NCI-H128 (cell line): ENCODE results near the gene HEATR9.

Experiments used
- DNase-seq: peaks from one replicate; lab custom pipeline; 2025; ENCODE audit not compliant: unreplicated experiment; lab: John Stamatoyannopoulos, UW

The HEATR9 gene

GRCh38 chr17:35866341-35866950 is 2.2 kb downstream of the HEATR9 start:
- DNase-seq = no peak

GRCh38 chr17:35865412-35866340 is 3.0 kb downstream of the HEATR9 start:
- DNase-seq = no peak

DNA sequence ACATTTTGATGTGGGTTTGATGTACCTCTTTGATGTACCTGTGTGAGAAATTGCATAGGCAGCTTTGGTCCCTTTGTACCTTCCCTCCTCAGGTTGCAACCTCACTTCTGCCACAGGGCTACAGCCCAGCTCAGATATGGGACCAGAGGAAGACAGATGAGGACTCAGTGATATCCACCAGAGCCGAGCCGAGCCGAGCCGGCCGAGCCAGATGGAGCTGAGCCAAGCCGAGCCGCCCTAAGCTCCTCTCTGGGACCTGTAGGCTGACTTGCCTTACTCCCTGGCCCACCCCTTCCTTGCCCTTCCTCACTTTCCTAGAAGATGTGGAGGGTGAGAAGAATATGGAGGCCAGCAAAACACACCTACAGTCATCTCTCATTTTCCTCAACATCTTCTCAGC is 3.8 kb downstream of the HEATR9 start:
- no peak for DNase-seq

DNA sequence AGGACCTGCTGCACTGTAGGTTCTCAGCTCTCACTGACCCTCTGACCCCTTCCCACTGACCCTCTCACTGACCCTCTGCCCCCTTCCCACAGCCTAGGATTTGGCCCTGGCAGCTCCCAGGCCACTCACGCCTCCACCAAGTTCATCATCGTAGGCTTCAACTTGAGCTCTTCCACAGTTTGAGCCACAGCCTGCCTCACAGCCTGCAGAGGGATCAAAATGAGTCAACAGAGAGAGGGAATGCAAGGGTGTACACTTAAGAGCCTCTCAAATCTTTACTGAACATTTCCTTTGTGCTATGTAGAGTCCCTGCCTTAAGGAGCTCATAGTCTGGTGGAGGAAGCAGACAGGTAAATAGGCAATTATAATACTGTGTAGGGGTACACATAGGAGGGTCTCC is 12.1 kb downstream of the HEATR9 start:
- DNase-seq = no peak

GRCh38 chr17:35855965-35856364 is 12.7 kb downstream of the HEATR9 start:
- no peak for DNase-seq

DNA sequence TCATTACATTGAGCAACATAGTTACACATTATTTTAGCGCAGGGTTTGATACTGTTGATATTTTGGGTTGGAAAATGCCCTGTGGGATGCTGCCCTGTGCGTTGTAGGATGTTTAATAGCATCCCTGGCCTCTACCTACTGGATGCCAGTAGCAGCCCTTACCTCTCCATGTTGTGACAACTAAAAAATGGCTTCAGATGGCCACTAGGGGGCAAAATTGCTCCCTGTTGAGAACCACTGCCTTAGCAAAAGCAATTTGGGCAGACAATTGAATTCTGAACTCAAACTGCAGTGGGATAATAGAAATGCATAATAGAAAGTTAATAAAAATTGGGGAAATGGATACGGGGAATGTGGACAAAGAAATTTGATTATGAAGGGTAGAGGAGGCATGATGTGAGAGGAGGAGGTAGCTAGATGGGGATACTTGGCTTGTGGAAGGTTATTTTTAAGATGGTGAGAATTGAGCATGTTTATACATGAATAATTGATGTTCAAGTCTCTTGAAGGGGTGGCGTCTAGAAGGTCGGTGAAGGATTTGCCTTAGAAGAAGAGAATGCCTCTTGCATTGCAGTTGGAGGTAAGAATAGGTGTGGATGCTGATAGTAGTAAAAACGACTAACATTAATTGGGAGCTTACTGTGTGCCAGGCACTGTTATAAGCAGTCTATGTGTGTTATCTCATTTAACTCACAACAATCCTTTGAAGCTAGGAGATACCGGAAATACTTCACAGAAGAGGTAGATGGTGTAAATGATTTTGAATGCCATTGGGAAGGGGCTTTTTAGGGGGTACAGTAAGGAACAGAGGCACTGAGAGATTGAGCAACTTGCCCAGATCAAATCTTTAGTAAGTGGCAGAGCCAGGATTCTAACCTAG is 19.0 kb downstream of the HEATR9 start:
- peak; percentile 4 for DNase-seq

DNA sequence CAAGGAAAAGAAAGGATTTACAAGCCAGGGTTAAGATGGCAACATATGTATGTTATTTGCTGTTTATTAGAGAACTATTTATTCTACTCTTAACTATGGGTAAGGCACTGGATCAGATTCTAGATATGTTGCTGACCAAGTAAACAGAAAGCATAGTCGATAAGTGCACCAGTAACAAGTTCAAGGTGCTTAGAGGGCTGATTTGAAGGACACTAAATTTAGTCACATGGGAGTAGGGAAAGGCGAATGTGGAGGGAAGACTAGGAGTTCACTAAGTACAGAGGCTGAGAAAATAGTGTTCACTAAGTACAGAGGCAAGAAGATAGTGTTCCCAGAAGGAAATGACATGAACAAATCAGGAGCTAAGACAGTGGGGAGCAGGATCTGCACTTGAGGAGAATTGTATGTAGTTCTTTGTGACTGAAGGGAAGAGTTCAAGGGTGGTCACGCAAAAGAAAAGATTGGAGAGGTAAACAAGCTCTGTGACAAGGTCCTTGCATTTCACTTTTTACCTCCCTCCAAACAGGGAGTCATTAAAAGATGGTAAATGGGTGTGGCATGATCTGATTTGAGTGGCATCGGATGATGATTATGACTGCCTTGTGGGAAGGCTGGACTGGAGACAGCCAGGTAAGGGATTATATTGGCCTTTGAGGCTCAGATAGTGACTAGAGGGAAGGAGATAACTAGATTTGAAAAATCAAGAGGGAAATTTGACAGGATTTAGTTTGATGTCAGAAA is 20.9 kb downstream of the HEATR9 start:
- no peak for DNase-seq

GRCh38 chr17:35847006-35847405 is 21.7 kb downstream of the HEATR9 start:
- DNase-seq = no peak

DNA sequence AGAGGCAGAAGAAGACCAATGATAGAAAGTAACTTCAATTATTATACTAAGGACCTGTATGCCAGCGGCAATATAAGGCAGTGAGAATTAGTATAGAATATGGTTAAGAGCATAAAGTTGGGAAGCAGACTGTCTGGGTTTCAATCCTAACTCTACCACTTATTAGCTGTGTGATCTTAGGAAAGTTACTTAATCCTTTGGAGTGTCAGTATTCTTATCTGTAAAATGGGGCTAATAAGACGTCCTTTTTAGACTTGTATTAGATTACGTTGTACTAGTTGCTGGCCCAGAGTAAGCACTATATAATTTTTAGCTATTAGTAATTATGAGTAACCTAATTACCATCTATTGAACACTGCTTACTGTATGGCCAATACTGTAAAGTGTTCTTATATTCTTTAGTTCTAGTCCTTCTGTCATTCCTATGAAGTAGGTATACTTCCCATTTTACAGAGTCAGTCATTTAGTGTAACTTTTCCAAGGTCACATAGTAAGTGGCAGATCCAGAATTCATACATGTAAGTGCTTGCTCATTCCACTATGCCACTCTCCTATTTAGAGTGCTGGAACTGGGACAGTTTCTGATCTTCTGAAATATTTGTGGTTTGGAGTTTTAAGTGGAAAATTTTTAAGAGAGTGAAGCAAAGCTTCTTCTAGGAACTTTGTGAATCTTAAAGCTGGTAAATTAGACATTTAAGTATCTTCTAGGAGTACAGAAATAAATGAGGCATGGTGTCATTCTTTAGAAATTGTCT is 22.5 kb downstream of the HEATR9 start:
- no peak for DNase-seq

GRCh38 chr17:35844547-35844946 is 24.1 kb downstream of the HEATR9 start:
- no peak for DNase-seq

DNA sequence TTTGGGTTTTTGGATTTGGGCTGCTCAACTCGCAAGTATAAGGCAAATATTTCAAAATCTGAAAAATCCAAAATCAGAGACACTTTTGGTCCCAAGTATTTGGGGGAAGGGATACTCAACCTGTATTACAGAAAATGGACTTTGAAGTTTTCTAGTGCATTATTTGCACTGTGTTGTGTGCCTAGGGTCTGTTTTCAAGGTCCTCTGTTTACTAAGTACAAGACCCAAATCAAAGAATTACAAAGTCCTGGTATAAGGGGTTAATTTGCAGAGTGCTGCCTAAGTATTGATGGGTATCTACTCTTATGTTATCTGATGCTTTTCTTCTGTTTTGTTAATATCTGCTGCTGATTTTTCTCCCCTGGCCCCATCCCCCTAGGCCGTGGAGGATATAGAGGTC is 25.0 kb downstream of the HEATR9 start:
- no peak for DNase-seq

GRCh38 chr17:35842239-35842638 is 26.5 kb downstream of the HEATR9 start:
- no peak for DNase-seq

DNA sequence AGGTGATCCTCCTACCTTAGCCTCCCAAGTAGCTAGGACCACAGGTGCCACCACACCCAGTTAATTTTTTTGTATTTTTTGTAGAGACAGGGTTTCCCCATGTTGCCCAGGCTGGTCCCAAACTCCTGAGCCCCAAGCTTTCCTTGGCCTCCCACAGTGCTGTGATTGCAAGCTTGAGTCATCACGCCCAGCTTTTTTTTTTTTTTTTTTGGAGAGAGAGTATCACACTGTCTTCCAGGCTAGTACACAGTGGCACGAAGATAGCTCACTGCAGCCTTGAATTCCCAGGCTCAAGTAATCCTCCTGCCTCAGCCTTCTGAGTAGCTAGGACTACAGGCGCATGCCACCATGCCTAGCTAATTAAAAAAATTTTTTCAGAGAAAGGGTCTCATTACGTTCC is 27.2 kb downstream of the HEATR9 start:
- DNase-seq = no peak

DNA sequence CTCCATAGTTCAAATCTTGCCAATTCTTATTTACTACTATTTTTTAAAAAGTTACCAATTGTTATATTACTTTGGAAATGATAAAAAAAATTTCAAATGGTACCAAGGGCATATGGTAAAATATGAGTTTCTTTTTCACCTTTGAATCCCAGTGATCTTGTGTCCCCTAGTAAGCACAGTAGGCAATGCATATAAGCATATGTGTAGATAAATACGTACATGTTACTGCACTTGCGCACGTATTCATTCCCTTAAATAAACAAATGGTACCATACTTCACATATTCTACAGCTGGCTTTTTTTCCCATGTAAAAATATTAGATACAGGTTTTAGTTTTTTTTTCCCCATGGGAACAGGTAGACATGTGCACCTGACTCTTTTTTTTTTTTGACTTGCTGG is 27.6 kb downstream of the HEATR9 start:
- DNase-seq = no peak

GRCh38 chr17:35825206-35825605 is 43.5 kb downstream of the HEATR9 start:
- DNase-seq = no peak

DNA sequence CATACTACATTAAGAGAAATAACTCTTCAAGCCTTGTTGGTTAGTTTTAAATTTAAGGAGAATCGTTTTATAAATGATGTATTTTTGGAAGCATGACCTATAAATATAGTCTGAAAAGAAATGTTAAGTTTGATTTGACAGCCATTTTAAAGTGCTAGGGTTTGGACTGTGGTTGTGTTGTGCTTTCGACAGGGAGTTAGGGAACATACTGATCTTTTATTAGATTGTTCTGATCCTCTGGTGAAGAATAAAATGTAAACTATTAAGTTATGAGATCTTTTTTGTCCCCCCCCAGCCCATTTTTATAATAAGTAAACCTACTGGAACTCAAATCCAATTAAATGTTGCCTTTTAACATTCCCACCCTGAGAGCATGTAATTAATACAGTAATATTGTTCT is 47.4 kb downstream of the HEATR9 start:
- no peak for DNase-seq

DNA sequence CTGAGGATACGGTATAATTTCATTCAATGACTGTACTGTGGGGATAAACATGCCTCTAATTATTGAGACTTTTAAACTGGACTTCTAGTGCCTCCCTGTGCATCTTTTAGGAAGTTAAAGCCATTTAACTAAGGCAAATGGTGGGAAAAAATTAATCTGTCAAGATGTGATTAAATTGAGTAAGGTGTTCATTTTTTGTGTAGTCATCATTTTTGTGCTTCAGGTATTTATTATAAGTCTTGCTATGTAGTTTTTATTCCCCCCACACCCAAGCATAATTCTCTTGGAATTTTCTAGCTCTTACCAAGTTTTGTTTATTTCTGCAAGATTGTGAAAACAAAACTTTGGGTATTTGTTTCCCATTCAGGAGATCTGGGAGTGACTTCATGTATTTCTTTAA is 49.2 kb downstream of the HEATR9 start:
- no peak for DNase-seq

- no peak for DNase-seq
These were observed 51.5 kb downstream of the HEATR9 start for GRCh38 chr17:35817196-35817595.

- DNase-seq = no peak
These were observed 52.0 kb downstream of the HEATR9 start for GRCh38 chr17:35816723-35817122.

DNA sequence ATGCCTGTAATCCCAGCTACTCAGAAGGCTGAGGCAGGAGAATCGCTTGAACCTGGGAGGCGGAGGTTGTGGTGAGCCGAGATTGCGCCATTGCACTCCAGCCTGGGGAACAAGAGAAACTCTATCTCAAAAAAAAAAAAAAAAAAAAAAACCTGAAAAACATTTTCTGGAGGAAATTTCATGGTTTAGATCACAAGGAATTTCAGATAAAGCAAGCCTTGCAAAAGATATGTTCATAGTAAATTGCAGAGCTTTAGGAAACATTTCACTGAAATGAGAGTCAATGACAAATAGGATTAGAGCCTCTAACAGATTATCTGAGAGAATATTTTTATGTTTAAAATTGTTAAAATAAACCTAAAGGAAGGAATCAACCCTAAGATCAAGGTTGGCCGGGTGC is 56.2 kb downstream of the HEATR9 start:
- no peak for DNase-seq
